Endothelial cell of umbilical vein (primary cell): ENCODE results near the gene BCAR3. TPM values are rescaled to one million over a fixed set of nuclear protein-coding genes. Genes with fewer than 3 reads are reported as not detected.

Source experiments
- BruUV-seq: library from RNA; stranded (reverse); fragments of 400-500 nt; replicated peaks from 2 replicates; lab custom pipeline; 2021; lab: Mats Ljungman, UMichigan
- CTCF ChIA-PET: fragments of 300-600, 350-600 bp; sonication (Branson Sonifier 250); formaldehyde crosslinking; loops from one replicate; lab custom pipeline; 2021; ENCODE audit warnings: antibody characterized with exemption, inconsistent platforms; lab: Charles Lee
- POLR2A ChIA-PET: fragments of 300-600, 350-600 bp; sonication (Branson Sonifier 250); formaldehyde crosslinking; loops from one replicate; lab custom pipeline; 2021; ENCODE audit warnings: antibody characterized with exemption, inconsistent platforms; lab: Charles Lee
- DNase-seq: peaks from one replicate; pipeline ENCODE4 v3.0.0-alpha.2; 2011; ENCODE audit warnings: low read depth, low spot score
- FAIRE-seq: peaks from 2 replicates; lab custom pipeline; 2011; peaks lifted over from hg19 to GRCh38; lab: Jason Lieb, UNC
- H2AFZ ChIP-seq: 2 replicates; pipeline ENCODE4 v1.6.0; 2012; ENCODE audit warnings: low read depth, low read length, control low read depth, inconsistent platforms
- H3K27ac ChIP-seq: 2 replicates; pipeline ENCODE4 v1.5.1; 2011; ENCODE audit warnings: low read depth, mild to moderate bottlenecking, control low read depth, low read length, moderate library complexity; ENCODE audit not compliant: insufficient read depth
- H3K27me3 ChIP-seq, 2 experiments: 2 replicates each; pipeline versions ENCODE4 v1.6.0 to v1.6.1; 2011; ENCODE audit warnings: low read length in 2 of 2, mixed read lengths in 1 of 2; ENCODE audit not compliant: control insufficient read depth in 2 of 2, insufficient read depth in 2 of 2
- H3K36me3 ChIP-seq, 2 experiments: 2 replicates in 1 of 2; 3 replicates in 1 of 2; pipeline ENCODE4 v1.5.1; 2011; ENCODE audit warnings: low read length in 2 of 2, mild to moderate bottlenecking in 1 of 2, moderate library complexity in 1 of 2; ENCODE audit not compliant: control insufficient read depth in 2 of 2, insufficient read depth in 2 of 2; ENCODE audit errors: extremely low read depth in 1 of 2
- H3K4me1 ChIP-seq: 3 replicates; pipeline ENCODE4 v1.5.1; 2011; ENCODE audit warnings: mild to moderate bottlenecking, low read length; ENCODE audit not compliant: control insufficient read depth, insufficient read depth; ENCODE audit errors: extremely low read depth
- H3K4me2 ChIP-seq: 2 replicates; pipeline ENCODE4 v1.6.1; 2011; ENCODE audit warnings: low read length, control low read depth, mixed read lengths; ENCODE audit not compliant: insufficient read depth
- H3K4me3 ChIP-seq, 3 experiments: fragments of 200-600 bp in 1 of 3; sonication (generic), shearing (Covaris generic) in 1 of 3; replicated peaks in 1 of 3; 2 replicates each; pipeline ENCODE4 v1.5.1; 2011 to 2016; ENCODE audit warnings: control low read depth in 3 of 3, low read length in 3 of 3, mild to moderate bottlenecking in 2 of 3, inconsistent platforms in 1 of 3, low read depth in 1 of 3, moderate library complexity in 1 of 3; ENCODE audit not compliant: insufficient read depth in 1 of 3
- H3K79me2 ChIP-seq: 2 replicates; pipeline ENCODE4 v1.6.0; 2012; ENCODE audit warnings: low read length, inconsistent platforms; ENCODE audit not compliant: control insufficient read depth, insufficient read depth
- H3K9ac ChIP-seq: replicated peaks from 2 replicates; pipeline ENCODE3; 2011; ENCODE audit warnings: low read length, control low read depth; ENCODE audit not compliant: insufficient read depth; ENCODE audit errors: extremely low read depth
- H3K9me1 ChIP-seq: replicated peaks from 3 replicates; pipeline ENCODE4 v1.6.0; 2011; ENCODE audit warnings: mild to moderate bottlenecking, low read length; ENCODE audit not compliant: control insufficient read depth, insufficient read depth; ENCODE audit errors: extremely low read depth
- H3K9me3 ChIP-seq: replicated peaks from 2 replicates; pipeline ENCODE4 v1.5.1; 2012; ENCODE audit warnings: low read length, inconsistent platforms; ENCODE audit not compliant: control insufficient read depth, insufficient read depth
- H4K20me1 ChIP-seq: replicated peaks from 2 replicates; pipeline ENCODE3; 2011; ENCODE audit warnings: mild to moderate bottlenecking, low read length; ENCODE audit not compliant: control insufficient read depth, insufficient read depth; ENCODE audit errors: extremely low read depth
- EZH2 ChIP-seq: IDR thresholded peaks from 2 replicates; pipeline ENCODE4 v1.6.1; 2012; ENCODE audit warnings: borderline replicate concordance, low read depth, mild to moderate bottlenecking, moderate library complexity, low read length, inconsistent platforms; ENCODE audit not compliant: severe bottlenecking
- GATA2 ChIP-seq: IDR thresholded peaks from 2 replicates; pipeline ENCODE4 v1.7.0; 2011; ENCODE audit warnings: low read depth, mild to moderate bottlenecking, moderate library complexity, mixed read lengths, low read length; ENCODE audit not compliant: insufficient read length, insufficient read depth
- POLR2AphosphoS5 ChIP-seq: IDR thresholded peaks from 2 replicates; pipeline ENCODE4 v1.6.1; 2012; ENCODE audit warnings: low read depth, mild to moderate bottlenecking, control low read depth, low read length, moderate library complexity; ENCODE audit not compliant: insufficient read depth
- dilution Hi-C: fragments of 300-500 bp; cut with MboI; formaldehyde crosslinking; loops from one replicate; pipeline ENCODE4 v1.15.0; 2019; ENCODE audit warnings: low sequenced_read_pairs; ENCODE audit not compliant: extremely low pct_ligation_motif_present
- intact Hi-C: fragments of 100-400 bp; cut with micrococcal nuclease; formaldehyde crosslinking; loops from one replicate; pipeline ENCODE4 v1.10.0; 2022
- polyA plus RNA-seq, 4 experiments: library from polyadenylated mRNA; depleted of rRNA in 3 of 4; stranded (reverse) in 3 of 4; unstranded in 1 of 4; fragments of >200 nt; gene quantifications; 2 replicates each; pipeline versions ENCODE4 v1.2.1 to v1.2.3, GENCODE V29; 2011 to 2012; ENCODE audit warnings: missing spikeins in 1 of 4
- total RNA-seq: library from RNA; stranded (reverse); gene quantifications from 2 replicates; pipeline ENCODE4 v1.2.3, GENCODE V29; 2021
- TF ChIP-seq, protein P1 (sequence below): IDR thresholded peaks from 2 replicates; pipeline ENCODE4 v1.6.1; 2011; ENCODE audit not compliant: insufficient read depth, insufficient read length

Gene BCAR3
- total and polyA plus RNA-seq, 2 donors (not counting 3 experiments of a cell fraction or from before 2014, with no cell fraction given): 17.5 to 32.9 TPM

GRCh38 chr1:93700532-93701469, 19.2 kb upstream of the BCAR3 start:
- Histone ChIP-seq H3K4me1 (peaks cover 9% of the 10 kb centered on the region), H3K36me3 (no peaks in the 10 kb centered on the region), H3K9me3 (no peaks in the 10 kb centered on the region), H3K9me1 (no peaks in the 10 kb centered on the region), H3K27me3 (no peaks in the 10 kb centered on the region), H3K4me2 (no peak overlapping the region), H3K79me2 (no peaks in the 10 kb centered on the region), H4K20me1 (no peaks in the 10 kb centered on the region), H3K4me3 (no peak overlapping the region), H3K9ac (no peak overlapping the region), H2AFZ (no peak overlapping the region), H3K27ac (peak overlapping the region; percentile 25)
- ChIA-PET CTCF (interaction anchor here (1.3 kb wide), 1 partner anchor 14 kb away, joined by 3 read pairs; no protein-coding TSS in a partner anchor), POLR2A (no interaction called here)
- DNase-seq (no peak), FAIRE-seq (no peak)
- intact Hi-C loops (no loop called here), dilution Hi-C loops (no loop called here)
- BruUV-seq: TSS peak; percentile 57
- no peak for TF ChIP-seq EZH2

- TF ChIP-seq, protein P1, sequence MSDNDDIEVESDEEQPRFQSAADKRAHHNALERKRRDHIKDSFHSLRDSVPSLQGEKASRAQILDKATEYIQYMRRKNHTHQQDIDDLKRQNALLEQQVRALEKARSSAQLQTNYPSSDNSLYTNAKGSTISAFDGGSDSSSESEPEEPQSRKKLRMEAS: no peak
- TF ChIP-seq POLR2AphosphoS5: no peak
- no peak for TF ChIP-seq GATA2
- no peaks in the 10 kb centered on the region for H3K9me3 ChIP-seq
- intact Hi-C loops: no loop called here
- H3K4me1 ChIP-seq: peaks cover 9% of the 10 kb centered on the region
- DNase-seq (no peak), FAIRE-seq (no peak)
- H3K79me2 ChIP-seq: no peaks in the 10 kb centered on the region
- H3K4me3 ChIP-seq: no peak overlapping the region
- ChIA-PET POLR2A (no interaction called here), CTCF (no interaction called here)
- H3K27me3 ChIP-seq: no peaks in the 10 kb centered on the region
- dilution Hi-C loops: no loop called here
- H4K20me1 ChIP-seq: no peaks in the 10 kb centered on the region
- no peak overlapping the region for H3K27ac ChIP-seq
- H3K9ac ChIP-seq: no peak overlapping the region
- no TSS peak for BruUV-seq
- H3K9me1 ChIP-seq: no peaks in the 10 kb centered on the region
- H2AFZ ChIP-seq: no peak overlapping the region
- H3K36me3 ChIP-seq: no peaks in the 10 kb centered on the region
- H3K4me2 ChIP-seq: no peak overlapping the region
Measured at GRCh38 chr1:93699503-93700168, 18.0 kb upstream of the BCAR3 start.
